ENCODE measurements around the gene PCDH9. TPM values are rescaled to one million over a fixed set of nuclear protein-coding genes. Genes with fewer than 3 reads are reported as not detected.

The PCDH9 gene
- total and polyA plus RNA-seq, 10 of the 15 experiments (the other 5 are each of a cell fraction or from before 2014, with no cell fraction given): 0.02 to 2.3 (median 0.05) TPM; not detected in 1

DNA sequence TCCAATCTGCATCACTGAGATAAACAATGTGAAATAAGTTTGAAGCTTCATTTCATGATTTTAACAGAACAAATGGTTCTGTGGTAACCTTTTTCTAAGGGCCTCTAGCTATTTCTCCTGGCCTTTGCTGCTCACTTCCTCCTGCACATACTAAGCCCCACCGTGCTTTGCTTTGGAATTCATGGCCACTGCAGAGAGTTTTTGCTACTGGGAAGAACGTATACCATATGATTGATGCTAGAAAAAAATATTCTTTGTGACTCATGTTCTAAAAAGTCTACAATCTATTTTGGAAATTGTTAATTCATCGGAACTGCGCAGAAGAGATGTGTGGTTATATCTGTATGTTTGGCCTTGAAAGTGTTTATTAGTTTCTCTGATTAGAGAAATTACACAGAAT is 747.3 kb downstream of the PCDH9 start:
- no peak for FAIRE-seq
- BruUV-seq (replicated peaks): no TSS peak
- DNase-seq (ENCODE audit: low read depth, low spot score): no peak
- in situ Hi-C loops (cut with MboI) (no loop called here), intact Hi-C loops (cut with micrococcal nuclease; ENCODE audit: unreplicated experiment) (no loop called here)
- POLR2A ChIA-PET: no interaction called here
- Histone ChIP-seq H3K79me2 (ENCODE audit: control insufficient read depth, insufficient read depth, low read length) (no peaks in the 10 kb centered on the region), H2AFZ (ENCODE audit: control insufficient read depth, low read depth, low read length) (no peak overlapping the region), H3K4me1 (ENCODE audit: control insufficient read depth, insufficient read depth, low read length) (no peaks in the 10 kb centered on the region), H3K9ac (ENCODE audit: control insufficient read depth, insufficient read depth, low read length) (no peak overlapping the region), H3K27me3 (replicated peaks in 1 of 2; ENCODE audit: control insufficient read depth in 2 of 2, insufficient read depth in 2 of 2, low read length in 1 of 2) (no peaks in the 10 kb centered on the region), H3K27ac (ENCODE audit: control insufficient read depth, insufficient read depth) (no peak overlapping the region), H4K20me1 (ENCODE audit: control insufficient read depth, insufficient read depth) (no peaks in the 10 kb centered on the region), H3K36me3 (ENCODE audit: control insufficient read depth in 2 of 2, insufficient read depth in 2 of 2, low read length in 1 of 2) (no peaks in the 10 kb centered on the region), H3K9me3 (replicated peaks; ENCODE audit: control insufficient read depth, insufficient read depth, low read length) (no peaks in the 10 kb centered on the region), H3K4me2 (ENCODE audit: control insufficient read depth, insufficient read depth) (no peak overlapping the region), H3K4me3 (no peak overlapping the region)
- SMC1A ChIA-PET (ENCODE audit: uncharacterized antibody, unreplicated experiment): interaction anchor here (1.5 kb wide), 1 partner anchor 9 kb away, joined by 8 read pairs; no protein-coding TSS in a partner anchor
- CTCF ChIA-PET: interaction anchor here (1.7 kb wide), 1 partner anchor 11 kb away, joined by 3 read pairs; no protein-coding TSS in a partner anchor
- RAD21 ChIA-PET (ENCODE audit: unreplicated experiment): interaction anchor here (1.1 kb wide), 1 partner anchor 10 kb away, joined by 3 read pairs; no protein-coding TSS in a partner anchor
- no peak for ATAC-seq
- TF ChIP-seq RELA (IDR thresholded peaks at IDR 0.05; ENCODE audit: borderline replicate concordance, partially characterized antibody) (no peak), SMARCA5 (IDR thresholded peaks at IDR 0.05) (no peak)
- 0% methylated on average over 4 of the region's 4 CpGs for WGBS (ENCODE audit: insufficient coverage, insufficient replicate concordance, low lambda C conversion rate, missing lambda C conversion rate)

DNA sequence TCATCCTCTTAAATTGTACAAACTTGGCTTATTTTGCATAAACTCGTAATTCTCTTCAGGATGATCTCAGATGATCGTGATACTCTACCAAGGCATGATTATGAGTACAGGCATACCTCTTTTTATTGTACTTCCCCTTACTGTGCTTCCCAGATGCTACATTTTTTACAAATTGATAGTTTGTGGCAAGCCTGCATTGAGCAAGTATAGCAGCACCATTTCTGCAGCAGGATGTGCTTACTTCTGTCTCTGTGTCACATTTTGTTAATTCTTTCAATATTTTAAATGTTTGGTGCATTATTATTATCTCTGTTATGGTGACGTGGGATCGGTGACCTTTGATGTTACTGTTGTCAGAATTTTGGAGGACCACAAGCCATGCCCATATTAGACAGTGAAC is 752.3 kb downstream of the PCDH9 start:
- Histone ChIP-seq H3K9ac (ENCODE audit: control insufficient read depth, insufficient read depth, low read length) (no peak overlapping the region), H4K20me1 (ENCODE audit: control insufficient read depth, insufficient read depth) (no peaks in the 10 kb centered on the region), H2AFZ (ENCODE audit: control insufficient read depth, low read depth, low read length) (no peak overlapping the region), H3K79me2 (ENCODE audit: control insufficient read depth, insufficient read depth, low read length) (no peaks in the 10 kb centered on the region), H3K27ac (ENCODE audit: control insufficient read depth, insufficient read depth) (no peak overlapping the region), H3K36me3 (ENCODE audit: control insufficient read depth in 2 of 2, insufficient read depth in 2 of 2, low read length in 1 of 2) (no peaks in the 10 kb centered on the region), H3K4me1 (ENCODE audit: control insufficient read depth, insufficient read depth, low read length) (no peaks in the 10 kb centered on the region), H3K9me3 (replicated peaks; ENCODE audit: control insufficient read depth, insufficient read depth, low read length) (no peaks in the 10 kb centered on the region), H3K4me3 (no peak overlapping the region), H3K27me3 (replicated peaks in 1 of 2; ENCODE audit: control insufficient read depth in 2 of 2, insufficient read depth in 2 of 2, low read length in 1 of 2) (no peaks in the 10 kb centered on the region), H3K4me2 (ENCODE audit: control insufficient read depth, insufficient read depth) (no peak overlapping the region)
- FAIRE-seq (no peak), DNase-seq (ENCODE audit: low read depth, low spot score) (no peak), ATAC-seq (no peak)
- no peak for TF ChIP-seq BRCA1 (IDR thresholded peaks at IDR 0.05; ENCODE audit: low read depth, low read length)
- TF ChIP-seq ESRRA (IDR thresholded peaks at IDR 0.05; ENCODE audit: low read length): no peak
- no peak for TF ChIP-seq MEF2B (IDR thresholded peaks at IDR 0.05; ENCODE audit: partially characterized antibody, poor library complexity, severe bottlenecking)
- TF ChIP-seq, protein P1, sequence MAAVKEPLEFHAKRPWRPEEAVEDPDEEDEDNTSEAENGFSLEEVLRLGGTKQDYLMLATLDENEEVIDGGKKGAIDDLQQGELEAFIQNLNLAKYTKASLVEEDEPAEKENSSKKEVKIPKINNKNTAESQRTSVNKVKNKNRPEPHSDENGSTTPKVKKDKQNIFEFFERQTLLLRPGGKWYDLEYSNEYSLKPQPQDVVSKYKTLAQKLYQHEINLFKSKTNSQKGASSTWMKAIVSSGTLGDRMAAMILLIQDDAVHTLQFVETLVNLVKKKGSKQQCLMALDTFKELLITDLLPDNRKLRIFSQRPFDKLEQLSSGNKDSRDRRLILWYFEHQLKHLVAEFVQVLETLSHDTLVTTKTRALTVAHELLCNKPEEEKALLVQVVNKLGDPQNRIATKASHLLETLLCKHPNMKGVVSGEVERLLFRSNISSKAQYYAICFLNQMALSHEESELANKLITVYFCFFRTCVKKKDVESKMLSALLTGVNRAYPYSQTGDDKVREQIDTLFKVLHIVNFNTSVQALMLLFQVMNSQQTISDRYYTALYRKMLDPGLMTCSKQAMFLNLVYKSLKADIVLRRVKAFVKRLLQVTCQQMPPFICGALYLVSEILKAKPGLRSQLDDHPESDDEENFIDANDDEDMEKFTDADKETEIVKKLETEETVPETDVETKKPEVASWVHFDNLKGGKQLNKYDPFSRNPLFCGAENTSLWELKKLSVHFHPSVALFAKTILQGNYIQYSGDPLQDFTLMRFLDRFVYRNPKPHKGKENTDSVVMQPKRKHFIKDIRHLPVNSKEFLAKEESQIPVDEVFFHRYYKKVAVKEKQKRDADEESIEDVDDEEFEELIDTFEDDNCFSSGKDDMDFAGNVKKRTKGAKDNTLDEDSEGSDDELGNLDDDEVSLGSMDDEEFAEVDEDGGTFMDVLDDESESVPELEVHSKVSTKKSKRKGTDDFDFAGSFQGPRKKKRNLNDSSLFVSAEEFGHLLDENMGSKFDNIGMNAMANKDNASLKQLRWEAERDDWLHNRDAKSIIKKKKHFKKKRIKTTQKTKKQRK (IDR thresholded peaks at IDR 0.05; ENCODE audit: low read depth, low read length): no peak
- no peak for TF ChIP-seq RAD51 (IDR thresholded peaks at IDR 0.05)
- TF ChIP-seq CBX5 (IDR thresholded peaks at IDR 0.05; ENCODE audit: low read depth): no peak
- no peak for TF ChIP-seq MYB (IDR thresholded peaks at IDR 0.05; ENCODE audit: borderline replicate concordance, low read depth, low read length)
- no peak for TF ChIP-seq SMARCA5 (IDR thresholded peaks at IDR 0.05)
- TF ChIP-seq CREB1 (IDR thresholded peaks at IDR 0.05; ENCODE audit: low read depth): no peak
- CTCF ChIA-PET: interaction anchor here (1.5 kb wide), 1 partner anchor 15 kb away, joined by 3 read pairs; no protein-coding TSS in a partner anchor
- BruUV-seq (replicated peaks): no TSS peak
- in situ Hi-C loops (cut with MboI): no loop called here
- SMC1A ChIA-PET (ENCODE audit: uncharacterized antibody, unreplicated experiment): no interaction called here
- intact Hi-C loops (cut with micrococcal nuclease; ENCODE audit: unreplicated experiment): no loop called here
- POLR2A ChIA-PET: no interaction called here
- WGBS (ENCODE audit: insufficient coverage, insufficient replicate concordance, low lambda C conversion rate, missing lambda C conversion rate): 29% methylated on average over 4 of the region's 4 CpGs
- RAD21 ChIA-PET (ENCODE audit: unreplicated experiment): no interaction called here
